ENCODE measurements around the gene BTNL8. TPM values are rescaled to one million over a fixed set of nuclear protein-coding genes. Genes with fewer than 3 reads are reported as not detected.
"Not testable (repeated sequence)": the region's sequence is repeated elsewhere in the genome, so short reads cannot be mapped to it uniquely, and the experiment has no call there.

The BTNL8 gene
- total RNA-seq, 1 donor from 2014 or later = not detected

- ATAC-seq = no peak
Measured at GRCh38 chr5:180875860-180876426, 23.0 kb upstream of the BTNL8 start.

- ATAC-seq = peak; percentile 89
Measured at GRCh38 chr5:180885845-180886529, 13.0 kb upstream of the BTNL8 start.

- ATAC-seq = no peak
Measured at GRCh38 chr5:180889381-180889780, 9.6 kb upstream of the BTNL8 start.

- not testable (repeated sequence) for ATAC-seq
Measured at GRCh38 chr5:180895330-180895729, 3.6 kb upstream of the BTNL8 start.

- no peak for ATAC-seq
Measured at GRCh38 chr5:180900178-180900577, 1.2 kb downstream of the BTNL8 start.

- no peak for ATAC-seq
Measured at GRCh38 chr5:180901319-180902009, 2.5 kb downstream of the BTNL8 start.

- no peak for ATAC-seq
Measured at GRCh38 chr5:180908400-180908799, 9.4 kb downstream of the BTNL8 start.

GRCh38 chr5:180908998-180909731, 10.2 kb downstream of the BTNL8 start:
- ATAC-seq = no peak

GRCh38 chr5:180909782-180910181, 10.8 kb downstream of the BTNL8 start:
- no peak for ATAC-seq

- ATAC-seq = no peak
Measured at GRCh38 chr5:180910182-180910581, 11.2 kb downstream of the BTNL8 start.

GRCh38 chr5:180910735-180911134, 11.8 kb downstream of the BTNL8 start:
- ATAC-seq = no peak

- ATAC-seq = no peak
Measured at GRCh38 chr5:180914646-180915045, 15.7 kb downstream of the BTNL8 start.

- ATAC-seq = no peak
Measured at GRCh38 chr5:180915924-180916323, 17.0 kb downstream of the BTNL8 start.

- ATAC-seq = no peak
Measured at GRCh38 chr5:180918380-180918779, 19.4 kb downstream of the BTNL8 start.

GRCh38 chr5:180920710-180921109, 21.8 kb downstream of the BTNL8 start:
- ATAC-seq = peak; percentile 63

- no peak for ATAC-seq
Measured at GRCh38 chr5:180922932-180923331, 24.0 kb downstream of the BTNL8 start.

- no peak for ATAC-seq
Measured at GRCh38 chr5:180932660-180933059, 33.7 kb downstream of the BTNL8 start.

GRCh38 chr5:180935203-180935602, 36.2 kb downstream of the BTNL8 start:
- ATAC-seq = no peak

GRCh38 chr5:180938294-180938693, 39.3 kb downstream of the BTNL8 start:
- no peak for ATAC-seq

- ATAC-seq = no peak
Measured at GRCh38 chr5:180950291-180950949, 51.5 kb downstream of the BTNL8 start.

GRCh38 chr5:180959661-180960060, 60.7 kb downstream of the BTNL8 start:
- ATAC-seq = no peak

- ATAC-seq = no peak
Measured at GRCh38 chr5:180960209-180960608, 61.2 kb downstream of the BTNL8 start.

- ATAC-seq = no peak
Measured at GRCh38 chr5:180969406-180969805, 70.4 kb downstream of the BTNL8 start.

Data from esophagus mucosa (tissue), 1 donor.